Measurements from ENCODE around the gene VPS45.
A peak's percentile ranks its signal among the peaks of the same experiment; 100 is the strongest.

Gene VPS45

GRCh38 chr1:150148837-150149270 lies 81.3 kb downstream of the VPS45 start:
- no peak overlapping the region for H3K4ac ChIP-seq (ENCODE audit: low read length)
- peaks cover 9 to 39% of the 10 kb centered on the region in 2 donors for H3K36me3 ChIP-seq (replicated peaks in 1 of 2; ENCODE audit: control insufficient read depth in 2 of 2, insufficient read depth in 2 of 2, low read length in 2 of 2)
- no peak overlapping the region for H3K14ac ChIP-seq (ENCODE audit: low read length)
- H3K4me3 ChIP-seq (ENCODE audit: low read length in 2 of 2) = peak overlapping the region; percentile 69 to 90
- no peak overlapping the region for H3K27ac ChIP-seq (replicated peaks; ENCODE audit: low read length)
- no CpG with 5 or more reads among the region's 8 CpGs for WGBS, 2 donors (ENCODE audit: extremely low coverage in 2 of 2, insufficient read length in 2 of 2, insufficient replicate concordance in 1 of 2)
- H3K23ac ChIP-seq (ENCODE audit: low read depth, low read length, poor library complexity) = no peak overlapping the region
- no peak overlapping the region for H4K91ac ChIP-seq (ENCODE audit: low read depth, low read length, poor library complexity)
- no peak overlapping the region for H2BK120ac ChIP-seq (ENCODE audit: low read depth, low read length)
- H3K18ac ChIP-seq (ENCODE audit: low read length) = peak overlapping the region; percentile 82
- no peak overlapping the region for H2AK5ac ChIP-seq (ENCODE audit: low read depth, low read length)
- no peaks in the 10 kb centered on the region for H3K27me3 ChIP-seq (ENCODE audit: control insufficient read depth in 3 of 3, insufficient read depth in 3 of 3, low read depth in 1 of 3, low read length in 3 of 3)
- H2BK15ac ChIP-seq (ENCODE audit: low read length) = no peak overlapping the region
- no peak overlapping the region for H4K8ac ChIP-seq (ENCODE audit: low read depth, low read length)
- H2BK12ac ChIP-seq (ENCODE audit: low read length) = no peak overlapping the region
- peaks cover 9% of the 10 kb centered on the region for H3K79me1 ChIP-seq (ENCODE audit: low read depth, low read length)
- H3K4me1 ChIP-seq (ENCODE audit: control insufficient read depth in 2 of 2, insufficient read depth in 1 of 2, low read depth in 1 of 2, low read length in 2 of 2) = peaks cover 10 to 17% of the 10 kb centered on the region in 2 donors
- peak overlapping the region; percentile 80 for H2AFZ ChIP-seq (ENCODE audit: low read length)
- H3K4me2 ChIP-seq (ENCODE audit: insufficient read depth, low read length, poor library complexity, severe bottlenecking) = peak overlapping the region; percentile 86
- no peak for DNase-seq (ENCODE audit: low spot score)
- peak overlapping the region; percentile 99 for H2BK5ac ChIP-seq (ENCODE audit: low read length)
- no peaks in the 10 kb centered on the region for H3K9me3 ChIP-seq (replicated peaks in 1 of 2; ENCODE audit: control insufficient read depth in 2 of 2, insufficient read depth in 1 of 2, low read depth in 1 of 2, low read length in 2 of 2)
- no peak overlapping the region for H3K9ac ChIP-seq (ENCODE audit: low read depth, low read length, poor library complexity)

DNA sequence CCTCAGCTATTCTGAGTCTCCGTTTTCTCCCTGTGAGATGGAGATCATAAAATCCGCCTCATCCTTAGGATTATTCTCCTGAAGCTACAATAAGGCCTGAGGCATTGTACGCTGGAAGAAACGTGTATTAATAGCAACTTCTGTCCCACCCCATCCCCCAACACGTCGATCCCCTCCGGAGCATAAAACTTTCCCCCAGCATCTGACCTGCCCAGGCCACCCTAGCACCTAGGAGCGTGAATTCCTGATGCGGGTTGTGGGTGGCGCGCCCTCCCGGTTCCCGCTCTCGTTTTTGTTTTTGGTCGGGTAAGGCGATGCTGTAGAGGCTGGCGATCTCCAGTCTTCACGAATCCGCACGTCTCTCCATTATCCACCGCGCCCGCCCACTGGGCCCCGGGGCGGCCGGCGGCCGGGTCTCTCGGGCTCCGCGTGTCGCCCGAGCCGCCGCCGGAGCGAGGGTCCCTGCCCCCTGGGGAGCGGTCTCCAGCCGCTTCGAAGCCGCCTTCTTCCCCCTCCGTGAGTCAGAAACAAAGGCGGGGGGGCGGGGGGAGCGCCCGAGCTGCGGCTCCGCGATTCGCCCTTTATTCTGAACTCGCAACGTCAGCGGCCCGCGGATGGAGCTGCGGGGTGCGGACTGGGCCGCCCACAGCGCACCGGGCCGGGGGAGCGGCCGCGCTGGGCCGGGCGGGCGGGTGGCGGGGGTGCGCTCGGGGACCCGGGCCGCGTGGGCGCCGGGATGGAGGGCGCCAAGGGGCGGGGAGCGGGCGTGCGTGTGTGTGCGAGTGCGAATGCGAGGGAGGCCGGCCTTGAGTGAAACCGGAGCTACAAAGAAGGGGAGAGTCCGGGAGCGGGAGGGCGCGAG lies 81.9 kb downstream of the VPS45 start, which contains the start of gene PLEKHO1:
Gene PLEKHO1, plus strand, starts transcription at position 646 of the 862 bp plus-strand sequence. CDS start 342 bp downstream, outside the sequence.
- no CpG with 5 or more reads among the region's 89 CpGs for WGBS, 2 donors (ENCODE audit: extremely low coverage in 2 of 2, insufficient read length in 2 of 2, insufficient replicate concordance in 1 of 2)
- peak within 1 kb of the TSS; percentile 97 for H2AK5ac ChIP-seq (ENCODE audit: low read depth, low read length)
- peak within 1 kb of the TSS; percentile 99 for H2BK5ac ChIP-seq (ENCODE audit: low read length)
- no peak within 1 kb of the TSS for H2BK120ac ChIP-seq (ENCODE audit: low read depth, low read length)
- H3K4me2 ChIP-seq (ENCODE audit: insufficient read depth, low read length, poor library complexity, severe bottlenecking) = peak within 1 kb of the TSS; percentile 86
- no peaks in the 10 kb centered on the region for H3K27me3 ChIP-seq (ENCODE audit: control insufficient read depth in 3 of 3, insufficient read depth in 3 of 3, low read depth in 1 of 3, low read length in 3 of 3)
- peak within 1 kb of the TSS; percentile 46 for H4K91ac ChIP-seq (ENCODE audit: low read depth, low read length, poor library complexity)
- H3K9me3 ChIP-seq (replicated peaks in 1 of 2; ENCODE audit: control insufficient read depth in 2 of 2, insufficient read depth in 1 of 2, low read depth in 1 of 2, low read length in 2 of 2) = no peaks in the 10 kb centered on the region
- peak within 1 kb of the TSS; percentile 94 for H3K9ac ChIP-seq (ENCODE audit: low read depth, low read length, poor library complexity)
- peaks cover 13 to 17% of the 10 kb centered on the region in 2 donors for H3K4me1 ChIP-seq (ENCODE audit: control insufficient read depth in 2 of 2, insufficient read depth in 1 of 2, low read depth in 1 of 2, low read length in 2 of 2)
- no peak within 1 kb of the TSS for H2BK12ac ChIP-seq (ENCODE audit: low read length)
- H3K14ac ChIP-seq (ENCODE audit: low read length) = peak within 1 kb of the TSS; percentile 83
- peaks cover 13% of the 10 kb centered on the region for H3K79me1 ChIP-seq (ENCODE audit: low read depth, low read length)
- peak within 1 kb of the TSS; percentile 87 for H2BK15ac ChIP-seq (ENCODE audit: low read length)
- DNase-seq (ENCODE audit: low spot score) = peak; percentile 61
- peak within 1 kb of the TSS; percentile 82 for H3K18ac ChIP-seq (ENCODE audit: low read length)
- H3K27ac ChIP-seq (replicated peaks; ENCODE audit: low read length) = peak within 1 kb of the TSS; percentile 42
- H3K23ac ChIP-seq (ENCODE audit: low read depth, low read length, poor library complexity) = peak within 1 kb of the TSS; percentile 61
- H4K8ac ChIP-seq (ENCODE audit: low read depth, low read length) = no peak within 1 kb of the TSS
- peak within 1 kb of the TSS; percentile 69 to 90 for H3K4me3 ChIP-seq (ENCODE audit: low read length in 2 of 2)
- H2AFZ ChIP-seq (ENCODE audit: low read length) = peak within 1 kb of the TSS; percentile 80
- H3K4ac ChIP-seq (ENCODE audit: low read length) = peak within 1 kb of the TSS; percentile 12
- H3K36me3 ChIP-seq (replicated peaks in 1 of 2; ENCODE audit: control insufficient read depth in 2 of 2, insufficient read depth in 2 of 2, low read length in 2 of 2) = peaks cover 15 to 45% of the 10 kb centered on the region in 2 donors

DNA sequence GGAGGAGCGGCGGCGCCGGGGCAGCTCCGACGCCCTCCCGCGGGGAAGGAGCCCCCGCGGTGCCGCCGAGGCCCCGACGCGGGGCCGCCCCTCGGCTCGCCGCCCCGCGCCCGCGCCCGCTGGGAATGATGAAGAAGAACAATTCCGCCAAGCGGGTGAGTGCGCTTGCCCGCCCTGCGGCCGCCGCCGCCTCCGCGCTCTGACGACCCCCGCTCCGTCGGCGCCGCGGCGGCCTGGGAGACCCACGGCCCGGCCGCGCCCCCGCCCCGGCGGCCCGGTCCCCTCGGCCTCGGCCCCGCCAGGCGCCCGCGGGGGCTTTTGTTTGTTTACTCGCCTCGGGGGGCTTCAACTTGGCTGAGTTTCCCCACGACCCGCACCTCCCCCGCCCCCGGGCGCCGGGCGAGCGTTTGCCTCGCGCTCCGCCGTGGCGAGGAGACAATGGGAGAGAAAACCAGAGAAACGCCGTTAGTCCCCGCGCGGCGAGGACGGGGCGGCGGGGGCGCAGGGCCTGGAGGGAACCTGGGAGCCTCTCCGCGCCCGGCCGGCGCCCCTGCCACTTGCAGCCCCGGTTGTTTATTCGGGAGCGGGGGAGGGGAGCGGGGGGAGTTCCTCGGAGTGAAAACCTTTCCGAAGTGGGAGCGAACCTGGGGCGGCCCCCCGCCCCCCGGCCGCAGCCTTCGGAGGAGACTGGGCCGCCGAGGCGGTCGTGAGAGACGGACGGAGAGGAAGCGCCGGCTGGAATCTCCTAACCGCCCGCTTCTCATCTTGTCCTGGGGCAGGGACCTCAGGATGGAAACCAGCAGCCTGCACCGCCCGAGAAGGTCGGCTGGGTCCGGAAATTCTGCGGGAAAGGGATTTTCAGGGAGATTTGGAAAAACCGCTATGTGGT lies 82.8 kb downstream of the VPS45 start:
- Histone ChIP-seq H3K4me1 (ENCODE audit: control insufficient read depth in 2 of 2, insufficient read depth in 1 of 2, low read depth in 1 of 2, low read length in 2 of 2) (peaks cover 13 to 17% of the 10 kb centered on the region in 2 donors), H3K79me1 (ENCODE audit: low read depth, low read length) (peaks cover 13% of the 10 kb centered on the region), H3K23ac (ENCODE audit: low read depth, low read length, poor library complexity) (peak overlapping the region; percentile 61), H3K27ac (replicated peaks; ENCODE audit: low read length) (peak overlapping the region; percentile 42), H3K27me3 (ENCODE audit: control insufficient read depth in 3 of 3, insufficient read depth in 3 of 3, low read depth in 1 of 3, low read length in 3 of 3) (no peaks in the 10 kb centered on the region), H3K9me3 (replicated peaks in 1 of 2; ENCODE audit: control insufficient read depth in 2 of 2, insufficient read depth in 1 of 2, low read depth in 1 of 2, low read length in 2 of 2) (no peaks in the 10 kb centered on the region), H2BK5ac (ENCODE audit: low read length) (peak overlapping the region; percentile 99), H3K36me3 (replicated peaks in 1 of 2; ENCODE audit: control insufficient read depth in 2 of 2, insufficient read depth in 2 of 2, low read length in 2 of 2) (peaks cover 22 to 46% of the 10 kb centered on the region in 2 donors), H4K8ac (ENCODE audit: low read depth, low read length) (no peak overlapping the region), H3K4ac (ENCODE audit: low read length) (peak overlapping the region; percentile 12), H4K91ac (ENCODE audit: low read depth, low read length, poor library complexity) (no peak overlapping the region), H3K4me3 (ENCODE audit: low read length in 2 of 2) (peak overlapping the region; percentile 69 to 90), H2BK15ac (ENCODE audit: low read length) (no peak overlapping the region), H2AK5ac (ENCODE audit: low read depth, low read length) (peak overlapping the region; percentile 97), H2BK120ac (ENCODE audit: low read depth, low read length) (no peak overlapping the region), H3K18ac (ENCODE audit: low read length) (peak overlapping the region; percentile 82), H2BK12ac (ENCODE audit: low read length) (no peak overlapping the region), H3K9ac (ENCODE audit: low read depth, low read length, poor library complexity) (peak overlapping the region; percentile 87), H3K14ac (ENCODE audit: low read length) (peak overlapping the region; percentile 83), H2AFZ (ENCODE audit: low read length) (peak overlapping the region; percentile 80), H3K4me2 (ENCODE audit: insufficient read depth, low read length, poor library complexity, severe bottlenecking) (peak overlapping the region; percentile 53)
- no peak for DNase-seq (ENCODE audit: low spot score)
- no CpG with 5 or more reads among the region's 114 CpGs for whole genome bisulfite sequencing, 2 donors (ENCODE audit: extremely low coverage in 2 of 2, insufficient read length in 2 of 2, insufficient replicate concordance in 1 of 2)
